GM18909 (cell line): Measurements from ENCODE around the gene GNPTG.

Experiments
- ATAC-seq: cut with Tn5 transposase; IDR thresholded peaks from one replicate; pipeline ENCODE4 v1.9.1; 2021; ENCODE audit warnings: mild to moderate bottlenecking; ENCODE audit not compliant: unreplicated experiment, poor library complexity

GNPTG gene

DNA sequence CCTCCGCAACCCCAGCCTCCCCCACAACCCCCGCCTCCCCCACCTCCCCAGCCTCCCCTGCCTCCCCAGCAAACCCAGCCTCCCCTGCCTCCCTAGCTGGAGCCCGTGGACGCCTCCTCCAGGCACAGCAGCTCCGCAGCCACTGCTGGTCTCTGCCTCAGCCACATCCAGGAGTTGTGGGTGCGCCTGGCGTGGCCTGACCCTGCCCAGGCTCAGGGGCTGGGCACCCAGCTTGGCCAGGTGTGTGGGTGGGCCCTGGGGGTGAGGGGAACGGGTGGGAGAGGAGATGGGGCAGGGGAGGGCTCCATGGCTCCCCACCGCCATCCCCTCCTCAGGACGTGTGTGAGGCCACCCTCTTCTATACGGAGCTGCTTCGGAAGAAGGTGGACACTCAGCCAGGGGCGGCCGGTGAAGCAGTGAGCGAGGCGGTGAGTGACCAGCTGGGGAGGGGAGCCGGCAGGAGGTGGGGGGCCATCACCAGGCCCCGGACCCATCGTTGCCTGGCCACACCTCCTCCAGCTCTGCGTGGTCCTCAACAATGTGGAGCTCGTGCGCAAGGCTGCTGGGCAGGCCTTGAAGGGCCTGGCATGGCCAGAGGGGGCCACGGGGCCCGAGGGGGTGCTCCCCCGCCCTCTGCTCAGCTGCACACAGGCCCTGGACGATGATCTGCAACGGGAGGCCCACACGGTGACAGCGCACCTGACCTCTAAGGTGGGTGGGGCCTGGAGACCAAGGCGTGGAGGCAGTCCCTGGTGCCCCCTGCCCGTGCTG lies 5.9 kb upstream of the GNPTG start:
- ATAC-seq: no peak

DNA sequence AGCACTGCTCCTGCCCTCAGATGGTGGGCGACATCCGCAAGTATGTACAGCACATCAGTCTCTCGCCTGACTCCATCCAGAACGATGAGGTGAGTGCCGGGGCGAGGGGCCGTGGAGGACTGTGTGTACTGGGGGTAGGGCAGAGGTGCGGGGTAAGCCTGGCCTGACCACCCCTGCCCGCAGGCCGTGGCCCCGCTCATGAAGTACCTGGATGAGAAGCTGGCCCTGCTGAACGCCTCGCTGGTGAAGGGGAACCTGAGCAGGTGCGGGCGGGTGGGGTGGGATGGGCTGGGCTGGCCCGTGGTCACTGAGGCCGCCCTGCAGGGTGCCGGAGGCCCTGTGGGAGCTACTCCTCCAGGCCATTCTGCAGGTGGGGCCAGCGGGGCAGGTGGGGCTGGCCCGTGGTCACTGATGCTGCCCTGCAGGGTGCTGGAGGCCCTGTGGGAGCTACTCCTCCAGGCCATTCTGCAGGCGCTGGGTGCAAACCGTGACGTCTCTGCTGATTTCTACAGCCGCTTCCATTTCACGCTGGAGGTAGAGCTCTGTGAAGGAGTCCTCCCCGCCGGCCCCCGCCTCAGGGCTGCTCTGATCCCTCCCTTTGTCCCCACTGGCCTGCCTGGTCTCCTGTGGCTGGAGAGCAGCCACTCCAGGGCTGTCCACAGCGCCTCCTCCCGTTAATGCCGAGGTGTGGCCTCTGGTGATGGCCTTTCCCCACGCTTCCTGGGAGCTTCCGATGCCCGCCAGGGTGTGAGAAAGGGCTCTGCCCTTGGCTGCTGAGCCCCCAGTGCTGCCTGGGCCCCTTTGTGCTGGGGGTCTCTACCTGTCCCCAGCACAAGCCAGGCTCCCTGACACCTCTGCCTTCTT lies 5.1 kb upstream of the GNPTG start:
- ATAC-seq: no peak

DNA sequence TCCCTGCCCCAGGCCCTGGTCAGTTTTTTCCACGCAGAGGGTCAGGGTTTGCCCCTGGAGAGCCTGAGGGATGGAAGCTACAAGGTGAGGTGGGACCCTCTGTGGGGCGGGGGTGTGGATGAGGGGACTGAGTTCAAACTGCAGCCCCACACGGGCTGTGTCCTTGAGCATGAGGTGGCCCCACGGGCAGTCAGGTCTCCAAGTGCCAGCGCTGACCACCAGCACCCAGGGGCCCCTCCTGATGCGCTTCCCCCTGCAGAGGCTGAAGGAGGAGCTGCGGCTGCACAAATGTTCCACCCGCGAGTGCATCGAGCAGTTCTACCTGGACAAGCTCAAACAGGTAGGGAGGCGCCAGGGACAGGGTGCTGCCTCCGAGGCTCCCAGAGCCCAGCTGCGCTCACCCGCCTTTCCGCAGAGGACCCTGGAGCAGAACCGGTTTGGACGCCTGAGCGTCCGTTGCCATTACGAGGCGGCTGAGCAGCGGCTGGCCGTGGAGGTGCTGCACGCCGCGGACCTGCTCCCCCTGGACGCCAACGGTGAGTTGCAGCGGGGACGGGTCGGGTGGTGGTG lies 4.4 kb upstream of the GNPTG start:
- ATAC-seq: no peak

DNA sequence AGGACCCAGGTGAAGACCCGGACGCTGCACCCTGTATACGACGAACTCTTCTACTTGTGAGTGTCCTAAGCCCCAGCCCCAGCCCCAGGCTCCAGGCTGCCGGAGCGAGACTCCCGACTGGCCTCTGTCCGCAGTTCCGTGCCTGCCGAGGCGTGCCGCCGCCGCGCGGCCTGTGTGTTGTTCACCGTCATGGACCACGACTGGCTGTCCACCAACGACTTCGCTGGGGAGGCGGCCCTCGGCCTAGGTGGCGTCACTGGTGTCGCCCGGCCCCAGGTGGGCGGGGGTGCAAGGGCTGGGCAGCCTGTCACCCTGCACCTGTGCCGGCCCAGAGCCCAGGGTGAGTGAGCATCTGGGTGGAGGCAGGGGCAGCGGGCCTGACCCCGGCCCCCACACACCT lies 3.8 kb upstream of the GNPTG start:
- no peak for ATAC-seq

DNA sequence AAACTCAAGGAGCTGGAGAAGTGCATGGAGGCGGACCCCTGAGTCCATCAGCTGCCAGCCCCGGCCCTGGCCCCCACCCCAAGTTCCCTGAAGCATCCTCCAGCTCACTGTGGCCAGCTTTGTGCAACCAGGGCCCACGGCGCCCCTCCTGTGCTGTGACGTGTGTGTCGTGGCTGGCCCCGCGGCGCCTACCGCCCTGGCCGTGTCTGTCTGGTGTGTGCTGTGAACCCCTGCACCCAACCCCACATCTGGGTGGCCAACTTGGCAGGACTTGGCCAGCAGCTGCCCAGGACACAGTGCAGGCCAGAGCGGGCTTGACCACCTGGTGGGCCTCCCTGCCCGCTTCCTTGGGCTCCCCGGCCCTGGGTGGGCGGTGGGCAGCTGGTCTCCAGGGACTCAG lies 3.3 kb upstream of the GNPTG start:
- ATAC-seq: no peak

DNA sequence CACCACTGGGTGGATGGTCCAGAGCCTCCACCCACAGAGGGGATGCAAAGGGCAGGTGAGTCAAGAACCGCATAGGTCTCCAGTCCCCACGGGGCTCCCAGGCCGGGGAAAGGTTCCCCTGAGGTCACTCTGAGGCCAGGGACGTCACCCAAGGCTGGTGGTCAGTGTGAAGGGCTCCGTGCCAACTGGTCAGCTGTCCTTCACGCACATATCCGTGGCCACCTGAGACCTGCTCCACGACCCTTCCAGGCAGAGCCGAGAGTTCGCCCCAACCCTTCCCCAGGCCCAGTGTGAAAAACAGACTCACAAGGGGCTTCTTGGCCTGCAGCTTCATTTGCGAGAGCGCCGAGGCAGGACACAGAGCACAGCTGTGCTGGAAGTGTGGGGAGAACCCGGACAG lies 2.8 kb upstream of the GNPTG start:
- no peak for ATAC-seq

DNA sequence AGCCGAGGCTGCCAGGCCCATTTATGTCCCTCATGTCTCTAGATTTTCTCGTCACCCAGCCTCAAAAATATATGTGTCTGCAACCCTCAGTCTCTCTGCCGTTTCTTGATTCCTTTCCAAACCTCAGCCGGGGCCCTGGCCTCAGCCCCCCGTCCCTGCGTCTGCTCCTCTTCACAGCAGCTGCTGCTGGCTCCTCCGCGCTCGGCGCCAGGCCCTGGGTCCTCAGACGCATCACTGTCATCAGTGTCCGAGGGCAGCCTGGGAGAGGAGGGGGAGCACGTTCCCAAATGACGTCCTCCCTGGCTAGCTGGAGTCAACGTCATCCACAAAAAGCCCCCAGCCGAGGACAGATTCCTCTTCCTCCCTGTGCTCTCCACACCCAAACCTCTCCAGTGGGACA lies 2.4 kb upstream of the GNPTG start:
- no peak for ATAC-seq

DNA sequence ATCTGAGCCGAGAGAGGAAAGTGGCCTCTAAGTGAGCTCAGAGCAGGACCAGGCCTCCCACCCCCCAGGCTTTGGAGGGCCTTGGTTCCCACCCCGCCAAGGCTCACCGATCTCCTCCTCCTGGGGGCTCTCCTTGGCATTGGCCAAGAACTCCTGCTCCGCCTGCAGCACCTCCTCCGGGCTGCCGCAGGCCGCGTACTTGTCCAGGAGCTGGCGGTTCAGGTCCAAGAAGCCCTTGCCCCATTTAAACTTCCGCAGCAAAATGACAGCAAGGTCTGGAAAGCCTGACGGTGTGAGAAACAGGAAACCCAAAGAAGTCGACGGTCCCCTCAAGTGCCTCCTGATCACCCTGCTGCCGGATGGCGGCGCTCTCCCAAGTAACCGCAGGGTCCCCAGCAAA lies 1.8 kb upstream of the GNPTG start:
- no peak for ATAC-seq

DNA sequence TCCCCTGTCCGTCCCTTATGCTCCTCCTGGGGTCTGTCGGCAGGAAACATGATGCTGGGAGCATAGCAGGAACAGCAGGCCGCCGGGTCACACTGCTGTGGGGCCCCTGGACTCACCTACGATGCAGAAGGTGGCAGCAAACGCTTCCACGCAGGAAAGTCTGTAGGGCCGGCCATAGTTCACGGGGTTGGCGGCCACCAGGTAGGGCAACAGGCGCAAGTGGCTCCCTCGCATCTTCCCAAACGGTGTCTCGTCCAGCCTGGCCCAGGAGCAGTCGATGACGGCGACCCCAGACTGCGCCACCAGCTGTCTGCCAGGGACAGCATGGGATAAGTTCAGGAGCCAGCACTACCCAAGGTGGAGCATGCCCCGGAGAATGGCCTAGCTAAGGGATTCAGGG lies 1.0 kb upstream of the GNPTG start:
- ATAC-seq: no peak

DNA sequence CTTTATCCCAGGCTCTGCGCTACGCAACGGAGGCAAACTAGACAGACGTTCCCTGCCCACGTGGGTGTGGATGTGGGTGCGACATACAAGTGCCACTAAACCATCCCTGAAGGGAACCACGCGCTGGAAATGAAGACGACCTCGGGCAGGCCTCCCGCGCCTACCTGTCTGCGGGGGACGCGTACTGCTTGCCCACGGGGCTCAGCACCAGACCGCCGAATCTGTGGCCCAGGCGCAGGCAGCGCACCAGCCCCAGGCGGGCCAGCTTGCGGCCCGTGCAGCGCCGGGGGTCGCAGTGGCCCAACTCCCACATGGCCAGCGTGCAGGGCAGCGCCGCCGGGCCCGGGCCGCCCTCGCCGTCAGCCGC lies 533 bp upstream of the GNPTG start:
- ATAC-seq: peak; percentile 11

DNA sequence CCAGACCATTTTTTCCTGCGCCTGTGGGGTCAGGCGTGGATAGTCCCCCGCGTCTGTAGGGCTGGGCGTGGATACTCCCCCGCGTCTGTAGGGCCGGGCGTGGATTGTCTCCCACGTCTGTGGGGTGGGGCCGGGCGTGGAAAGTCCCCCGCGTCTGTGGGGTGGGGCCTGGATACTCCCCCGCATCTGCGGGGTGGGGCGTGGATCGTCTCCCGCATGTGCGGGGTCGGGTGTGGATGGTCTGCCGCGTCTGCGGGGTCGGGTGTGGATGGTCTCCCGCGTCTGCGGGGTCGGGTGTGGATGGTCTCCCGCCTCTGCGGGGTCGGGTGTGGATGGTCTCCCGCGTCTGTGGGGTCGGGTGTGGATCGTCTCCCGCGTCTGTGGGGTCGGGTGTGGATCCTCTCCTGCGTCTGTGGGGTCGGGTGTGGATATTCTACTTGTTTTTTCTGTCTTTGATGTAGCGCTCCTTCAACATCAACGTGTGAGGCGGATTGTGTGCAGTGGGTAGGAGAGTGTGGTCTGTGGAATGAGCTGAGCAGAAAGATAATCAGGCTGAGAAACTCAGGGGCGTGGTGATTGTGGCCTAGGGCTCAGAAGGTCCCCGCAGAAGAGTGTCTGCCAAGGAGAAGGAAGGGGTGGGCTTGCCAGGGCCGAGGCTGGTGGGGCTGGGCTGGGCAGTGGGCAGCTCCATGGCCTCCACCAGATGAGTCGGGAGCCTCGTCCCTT lies 3.2 kb downstream of the GNPTG start:
- ATAC-seq: no peak

DNA sequence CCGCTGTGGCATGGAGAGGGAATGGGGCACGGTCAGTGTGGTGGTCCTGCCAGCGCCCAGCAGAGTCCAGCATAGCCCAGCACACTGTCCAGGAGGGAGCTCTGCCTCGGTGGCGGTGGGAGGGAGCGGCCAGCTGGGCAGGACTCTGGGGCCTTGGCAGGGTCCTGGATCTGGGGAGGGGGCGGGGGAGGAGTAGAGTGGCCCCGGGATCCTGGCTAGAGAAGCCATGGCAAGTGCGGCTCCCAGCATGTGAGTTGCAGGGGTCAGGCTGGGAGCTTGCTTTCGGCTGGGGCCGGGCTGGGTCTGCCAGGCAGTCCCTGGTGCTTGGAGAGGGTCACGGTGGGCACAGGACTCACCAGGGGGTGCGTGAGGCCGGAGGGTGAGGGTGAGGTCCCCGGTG lies 3.9 kb downstream of the GNPTG start:
- ATAC-seq: no peak

DNA sequence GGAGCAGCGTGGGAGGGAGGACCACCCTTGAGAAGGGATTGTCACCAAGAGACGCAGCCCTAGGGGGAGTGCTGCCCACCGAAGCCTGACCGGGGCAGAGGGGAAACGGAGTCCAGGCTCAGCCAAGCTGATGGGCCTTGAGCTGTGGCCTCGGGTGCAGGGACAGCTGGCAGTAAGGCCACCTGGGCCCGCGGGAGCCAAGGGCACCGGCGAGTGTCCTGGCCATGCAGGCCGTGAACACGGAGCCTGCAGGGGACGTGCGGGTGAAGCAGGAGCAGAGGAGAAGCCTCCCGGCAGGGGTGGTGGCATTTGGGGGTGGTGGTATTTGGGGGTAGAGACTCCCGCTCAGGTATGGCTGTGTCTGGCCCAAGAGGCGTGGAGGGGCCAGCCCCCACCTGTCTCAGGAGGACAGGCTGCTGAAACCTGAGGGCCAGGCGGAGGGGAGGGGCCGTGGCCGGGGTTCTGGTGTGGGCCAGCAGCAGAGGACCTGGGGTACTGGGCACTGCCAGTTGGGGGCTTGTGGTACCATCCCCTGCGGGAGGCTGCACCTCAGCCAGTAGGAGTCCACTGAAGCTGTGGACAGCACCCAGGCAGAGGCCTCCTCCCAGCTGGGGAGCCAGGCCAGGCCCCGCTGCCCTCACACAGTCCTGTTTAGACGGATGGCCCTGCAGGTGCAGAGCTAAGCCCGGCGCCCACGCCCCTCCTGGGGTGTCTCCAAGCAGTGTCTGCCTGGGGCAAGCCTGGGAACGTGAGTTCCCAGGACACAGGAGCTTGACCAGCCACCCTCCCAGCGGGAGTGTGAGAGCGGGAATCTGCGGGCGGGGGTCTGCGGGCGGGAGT lies 4.5 kb downstream of the GNPTG start:
- no peak for ATAC-seq

DNA sequence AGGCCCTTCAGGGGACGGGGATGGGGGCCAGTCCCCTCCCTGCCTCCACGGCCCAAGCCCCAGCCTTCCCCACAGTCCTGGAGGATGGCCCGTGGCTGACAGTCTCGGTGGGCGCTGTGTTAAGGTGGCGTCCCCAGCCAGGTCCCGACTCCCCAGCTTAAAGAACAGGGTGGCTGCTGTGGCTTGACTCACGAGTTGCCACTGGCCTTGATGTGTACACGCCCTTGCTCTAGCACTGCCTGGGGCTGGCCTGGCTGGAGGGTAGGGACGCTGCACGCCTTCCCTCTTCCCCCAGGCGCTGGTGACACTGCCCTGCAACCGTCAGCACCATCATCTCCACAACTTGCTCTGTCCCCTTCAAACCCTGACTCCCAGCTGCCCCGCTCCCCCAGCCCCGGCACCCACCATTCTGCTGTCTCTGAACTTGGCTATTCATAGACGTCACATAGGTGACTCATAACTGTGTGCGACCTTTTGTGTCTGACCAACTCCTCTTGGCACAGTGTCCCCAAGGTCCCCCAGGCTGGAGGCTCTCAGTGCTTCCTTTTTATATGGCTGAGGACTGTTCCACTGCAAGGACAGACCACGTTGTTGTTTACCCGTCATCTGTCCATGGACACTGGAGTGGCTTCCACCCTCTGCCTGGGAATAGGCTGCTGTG lies 6.3 kb downstream of the GNPTG start:
- no peak for ATAC-seq

DNA sequence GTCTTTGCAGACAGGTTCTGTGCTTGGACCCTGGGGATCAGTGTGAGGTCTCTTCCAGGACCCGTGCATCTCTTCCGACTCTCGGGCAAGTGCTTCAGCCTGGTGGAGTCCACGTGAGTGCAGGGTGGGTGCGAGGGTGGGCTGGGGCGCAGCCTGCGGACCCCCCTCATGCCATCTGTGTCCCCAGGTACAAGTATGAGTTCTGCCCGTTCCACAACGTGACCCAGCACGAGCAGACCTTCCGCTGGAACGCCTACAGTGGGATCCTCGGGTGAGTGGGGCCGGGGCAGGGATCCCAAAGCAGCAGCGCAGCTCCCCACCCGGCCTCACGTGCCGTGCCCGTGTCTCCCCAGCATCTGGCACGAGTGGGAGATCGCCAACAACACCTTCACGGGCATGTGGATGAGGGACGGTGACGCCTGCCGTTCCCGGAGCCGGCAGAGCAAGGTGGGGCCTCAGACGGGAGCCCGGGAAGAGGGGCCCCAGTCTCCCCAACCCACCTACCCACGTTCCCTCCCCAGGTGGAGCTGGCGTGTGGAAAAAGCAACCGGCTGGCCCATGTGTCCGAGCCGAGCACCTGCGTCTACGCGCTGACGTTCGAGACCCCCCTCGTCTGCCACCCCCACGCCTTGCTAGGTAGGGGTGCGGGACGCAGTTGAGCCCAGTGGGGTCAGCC lies 10.1 kb downstream of the GNPTG start:
- no peak for ATAC-seq

DNA sequence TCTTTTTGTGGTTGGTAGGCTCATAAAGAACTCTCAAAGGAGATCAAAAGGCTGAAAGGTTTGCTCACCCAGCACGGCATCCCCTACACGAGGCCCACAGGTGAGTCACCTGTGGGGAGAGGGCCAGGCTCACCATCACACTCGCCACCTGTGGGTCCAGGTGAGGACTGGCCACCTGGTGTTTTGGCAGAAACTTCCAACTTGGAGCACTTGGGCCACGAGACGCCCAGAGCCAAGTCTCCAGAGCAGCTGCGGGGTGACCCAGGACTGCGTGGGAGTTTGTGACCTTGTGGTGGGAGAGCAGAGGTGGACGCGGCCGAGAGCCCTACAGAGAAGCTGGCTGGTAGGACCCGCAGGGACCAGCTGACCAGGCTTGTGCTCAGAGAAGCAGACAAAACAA lies 11.1 kb downstream of the GNPTG start:
- ATAC-seq: no peak

DNA sequence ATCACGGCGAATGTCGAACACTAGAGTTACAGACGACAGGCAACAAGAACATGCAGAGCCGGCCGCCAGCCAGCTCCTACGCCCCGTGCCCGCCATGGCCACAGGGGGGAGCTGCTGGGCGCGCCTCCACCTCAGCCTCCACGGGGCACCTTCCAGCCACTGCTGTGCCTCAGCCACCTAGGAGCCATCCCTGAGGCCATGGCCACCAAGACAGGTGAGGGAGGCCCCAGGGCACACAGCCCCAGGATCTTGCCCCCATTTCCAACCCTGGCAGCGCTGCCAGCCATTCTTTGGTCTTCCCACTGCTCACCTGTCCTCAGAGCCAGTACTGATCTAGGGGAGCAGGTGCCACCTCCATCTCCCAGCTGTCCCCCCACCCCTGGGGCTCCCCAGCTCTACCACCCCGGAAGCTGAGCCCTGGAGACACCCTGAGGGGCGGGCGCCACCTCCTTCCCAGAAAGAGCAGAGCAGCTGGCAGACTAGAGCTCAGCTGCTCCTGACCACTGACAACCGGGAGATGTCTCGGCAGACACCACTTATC lies 11.8 kb downstream of the GNPTG start:
- no peak for ATAC-seq

DNA sequence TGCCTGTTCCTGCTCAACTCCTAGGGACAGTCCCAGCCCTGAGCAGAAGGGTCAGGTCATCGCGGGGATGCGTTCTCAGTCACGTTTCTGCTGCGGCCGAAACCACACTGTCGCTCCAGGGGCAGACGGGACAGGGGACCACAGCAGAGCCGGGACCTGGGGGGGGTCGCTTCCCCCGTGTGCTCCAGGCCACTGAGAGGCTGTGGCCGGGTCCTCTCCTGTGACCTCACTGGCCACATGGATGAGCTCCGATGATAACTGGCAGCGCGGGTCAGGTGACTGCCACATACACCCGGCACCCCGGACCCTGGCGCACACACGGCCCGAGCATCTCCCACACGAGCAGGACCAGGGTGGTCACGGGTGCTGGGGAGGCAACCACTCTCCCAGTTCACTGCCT lies 12.8 kb downstream of the GNPTG start:
- ATAC-seq: no peak
